Loucy (cell line): ENCODE data around the gene CD37.
"Not testable (repeated sequence)": the region's sequence is repeated elsewhere in the genome, so short reads cannot be mapped to it uniquely, and the experiment has no call there.

Experiments
- H2AFZ ChIP-seq: fragments of 200-600 bp; sonication (generic); 2 replicates; pipeline ENCODE4 v1.6.0; 2016; ENCODE audit warnings: antibody characterized with exemption, mild to moderate bottlenecking, low read length, moderate library complexity
- H3F3A ChIP-seq: fragments of 200-600 bp; 2 replicates; pipeline ENCODE4 v1.6.0; 2016; ENCODE audit warnings: antibody characterized with exemption, low read depth, mild to moderate bottlenecking
- H3K27me3 ChIP-seq: fragments of 200-600 bp; sonication (generic); 2 replicates; pipeline ENCODE4 v1.6.1; 2014; ENCODE audit warnings: low read length, mild to moderate bottlenecking; ENCODE audit not compliant: insufficient read depth, poor library complexity, severe bottlenecking
- H3K36me3 ChIP-seq: fragments of 200-600 bp; sonication (generic); 2 replicates; pipeline ENCODE4 v1.6.1; 2016; ENCODE audit warnings: low read length; ENCODE audit not compliant: insufficient read depth
- H3K4me1 ChIP-seq: fragments of 200-600 bp; sonication (generic); 2 replicates; pipeline ENCODE4 v1.5.1; 2014; ENCODE audit warnings: low read length, mild to moderate bottlenecking; ENCODE audit not compliant: insufficient read depth, poor library complexity, severe bottlenecking
- H3K4me2 ChIP-seq: fragments of 200-600 bp; sonication (generic); 2 replicates; pipeline ENCODE4 v1.6.0; 2014; ENCODE audit warnings: antibody characterized with exemption, low read length, low read depth, mild to moderate bottlenecking; ENCODE audit not compliant: poor library complexity, severe bottlenecking
- H3K4me3 ChIP-seq: fragments of 200-600 bp; sonication (generic); 2 replicates; pipeline ENCODE4 v1.5.1; 2014; ENCODE audit warnings: low read length, mild to moderate bottlenecking, mixed read lengths; ENCODE audit not compliant: poor library complexity, severe bottlenecking
- H3K79me2 ChIP-seq: fragments of 200-600 bp; sonication (generic); 2 replicates; pipeline ENCODE4 v1.6.1; 2014; ENCODE audit warnings: low read length; ENCODE audit not compliant: insufficient read depth
- H3K9ac ChIP-seq: fragments of 200-600 bp; sonication (generic); 2 replicates; pipeline ENCODE4 v1.6.0; 2014; ENCODE audit warnings: mild to moderate bottlenecking, low read depth, low read length, moderate library complexity; ENCODE audit not compliant: poor library complexity, severe bottlenecking
- H3K9me2 ChIP-seq: fragments of 200-600 bp; sonication (generic); replicated peaks from 2 replicates; pipeline ENCODE4 v1.6.1; 2016; ENCODE audit warnings: low read depth, low read length, mixed read lengths
- H3K9me3 ChIP-seq: fragments of 200-600 bp; sonication (generic); 2 replicates; pipeline ENCODE4 v1.6.1; 2014; ENCODE audit warnings: mild to moderate bottlenecking, antibody characterized with exemption, low read length, low read depth; ENCODE audit not compliant: insufficient read depth
- H4K20me1 ChIP-seq: fragments of 200-600 bp; sonication (generic); 2 replicates; pipeline ENCODE4 v1.6.0; 2014; ENCODE audit warnings: antibody characterized with exemption, low read length, mild to moderate bottlenecking; ENCODE audit not compliant: insufficient read depth, poor library complexity, severe bottlenecking
- CTCF ChIP-seq: fragments of 200-600 bp; sonication (generic); conservative IDR thresholded peaks from 2 replicates; pipeline ENCODE4 v1.5.1; 2014; ENCODE audit warnings: mild to moderate bottlenecking, antibody characterized with exemption, low read length
- EZH2phosphoT487 ChIP-seq: fragments of 200-600 bp; IDR thresholded peaks from 2 replicates; pipeline ENCODE4 v1.6.1; 2018; ENCODE audit warnings: antibody characterized with exemption, mild to moderate bottlenecking, moderate library complexity, borderline replicate concordance

The CD37 gene

GRCh38 chr19:49316284-49316683 lies 18.9 kb upstream of the CD37 start:
- TF ChIP-seq CTCF (no peak), EZH2phosphoT487 (no peak)
- Histone ChIP-seq H3K27me3 (no peaks in the 10 kb centered on the region), H3K4me3 (no peak overlapping the region), H4K20me1 (no peaks in the 10 kb centered on the region), H3K9me2 (no peaks in the 10 kb centered on the region), H3K79me2 (no peaks in the 10 kb centered on the region), H3F3A (no peaks in the 10 kb centered on the region), H3K9me3 (peaks cover 3% of the 10 kb centered on the region; the same call in 1 of the 2 replicates), H3K4me1 (no peaks in the 10 kb centered on the region), H3K9ac (no peak overlapping the region), H3K4me2 (no peak overlapping the region), H3K36me3 (no peaks in the 10 kb centered on the region), H2AFZ (no peak overlapping the region)

GRCh38 chr19:49318296-49318695 lies 16.9 kb upstream of the CD37 start:
- no peaks in the 10 kb centered on the region for H4K20me1 ChIP-seq
- H3K27me3 ChIP-seq = no peaks in the 10 kb centered on the region
- no peaks in the 10 kb centered on the region for H3K9me2 ChIP-seq
- H3K36me3 ChIP-seq = no peaks in the 10 kb centered on the region
- no peaks in the 10 kb centered on the region for H3K79me2 ChIP-seq
- no peak overlapping the region for H3K4me3 ChIP-seq
- H3K4me1 ChIP-seq = no peaks in the 10 kb centered on the region
- H3K9ac ChIP-seq = no peak overlapping the region
- H3K4me2 ChIP-seq = no peak overlapping the region
- peaks cover 3% of the 10 kb centered on the region; the same call in 1 of the 2 replicates for H3K9me3 ChIP-seq
- no peaks in the 10 kb centered on the region for H3F3A ChIP-seq
- TF ChIP-seq EZH2phosphoT487 (no peak), CTCF (no peak)
- H2AFZ ChIP-seq = no peak overlapping the region

- TF ChIP-seq EZH2phosphoT487 = no peak
- TF ChIP-seq CTCF = no peak
- Histone ChIP-seq H3K79me2 (no peaks in the 10 kb centered on the region), H3K27me3 (no peaks in the 10 kb centered on the region), H3K9me3 (no peaks in the 10 kb centered on the region), H3K9ac (no peak within 1 kb of the TSS), H3K9me2 (no peaks in the 10 kb centered on the region), H3K4me3 (no peak within 1 kb of the TSS), H3F3A (no peaks in the 10 kb centered on the region), H3K36me3 (no peaks in the 10 kb centered on the region), H3K4me1 (peaks cover 2% of the 10 kb centered on the region), H4K20me1 (no peaks in the 10 kb centered on the region), H3K4me2 (no peak within 1 kb of the TSS), H2AFZ (no peak within 1 kb of the TSS)
Observed at GRCh38 chr19:49324801-49325576, 10.2 kb upstream of the CD37 start, which contains the start of gene SLC6A16. Gene SLC6A16, minus strand, starts transcription at chr19:49325191. Its CDS starts 13,844 bp downstream, at chr19:49311347.

GRCh38 chr19:49325756-49326155 lies 9.4 kb upstream of the CD37 start:
- not testable (repeated sequence) for H2AFZ ChIP-seq, H3K27me3 ChIP-seq, H3K79me2 ChIP-seq, H3K4me3 ChIP-seq, H3K9me2 ChIP-seq, H3F3A ChIP-seq, H3K4me2 ChIP-seq, H4K20me1 ChIP-seq, H3K9ac ChIP-seq, H3K9me3 ChIP-seq, H3K36me3 ChIP-seq, H3K4me1 ChIP-seq
